HepG2 (cell line): Measurements from ENCODE around the gene LURAP1L.
A peak's percentile ranks its signal among the peaks of the same experiment; 100 is the strongest.

Source experiments
- CTCF ChIP-seq: sonication (generic); formaldehyde crosslinking; IDR thresholded peaks from 2 replicates; pipeline ENCODE4 v1.5.0; 2020; ENCODE audit warnings: mild to moderate bottlenecking, missing genetic modification reagents, moderate library complexity
- DPF2 ChIP-seq: sonication (generic); formaldehyde crosslinking; IDR thresholded peaks from 2 replicates; pipeline ENCODE4 v1.4.0; 2020; ENCODE audit warnings: mild to moderate bottlenecking, low read depth, missing genetic modification reagents, borderline replicate concordance
- NFYB ChIP-seq: sonication (generic); formaldehyde crosslinking; IDR thresholded peaks from 2 replicates; pipeline ENCODE4 v1.4.0; 2020; ENCODE audit warnings: missing genetic modification reagents
- PATZ1 ChIP-seq: sonication (generic); formaldehyde crosslinking; IDR thresholded peaks from 2 replicates; pipeline ENCODE4 v1.4.0; 2020; ENCODE audit warnings: missing genetic modification reagents
- USF2 ChIP-seq, 2 experiments: sonication (generic) in 1 of 2; formaldehyde crosslinking in 1 of 2; IDR thresholded peaks; 2 replicates each; pipeline versions ENCODE4 v1.5.1 to v1.6.1; 2011 to 2020; ENCODE audit warnings: borderline replicate concordance in 1 of 2, low read depth in 1 of 2, low read length in 1 of 2, mild to moderate bottlenecking in 1 of 2, missing genetic modification reagents in 1 of 2, moderate library complexity in 1 of 2
- ZNF407 ChIP-seq: sonication (generic); formaldehyde crosslinking; IDR thresholded peaks from one replicate; pipeline ENCODE4 v1.5.1; 2020; ENCODE audit warnings: mild to moderate bottlenecking, missing genetic modification reagents; ENCODE audit errors: not compliant biosample characterization

- TF ChIP-seq USF2 (IDR thresholded peaks at IDR 0.05; ENCODE audit: low read depth, low read length) (no peak), USF2 (CRISPR knock-in tag; IDR thresholded peaks at IDR 0.05; ENCODE audit: borderline replicate concordance) (no peak), PATZ1 (CRISPR knock-in tag) (peak; percentile 38), CTCF (CRISPR knock-in tag) (peak; percentile 72), NFYB (CRISPR knock-in tag) (no peak), DPF2 (CRISPR knock-in tag) (peak; percentile 75), ZNF407 (CRISPR knock-in tag) (no peak)
These were observed 1.1 kb downstream of the LURAP1L start for GRCh38 chr9:12775679-12776512.
